Measurements from ENCODE around the gene TRAF2.
"Not testable (repeated sequence)": the region's sequence is repeated elsewhere in the genome, so short reads cannot be mapped to it uniquely, and the experiment has no call there.

Gene TRAF2

GRCh38 chr9:136861874-136862457 is 24.4 kb upstream of the TRAF2 start:
- H3K9ac ChIP-seq (ENCODE audit: low read depth, low read length), result no peak overlapping the region
- H3K27me3 ChIP-seq (ENCODE audit: control insufficient read depth, insufficient read depth, low read length), result no peaks in the 10 kb centered on the region
- no peak overlapping the region for H3K27ac ChIP-seq (ENCODE audit: low read depth, low read length)
- H3K36me3 ChIP-seq (ENCODE audit: control insufficient read depth, insufficient read depth, low read length), result peaks cover 44% of the 10 kb centered on the region
- 0 out of 2 replicates have a peak, but pooled peaks cover 5% of the 10 kb centered on the region for H3K4me1 ChIP-seq (ENCODE audit: control insufficient read depth, insufficient read depth, low read length)
- no peak overlapping the region for H3K4me3 ChIP-seq (ENCODE audit: low read depth, low read length)
- no peaks in the 10 kb centered on the region for H3K9me3 ChIP-seq (ENCODE audit: control insufficient read depth, insufficient read depth, low read length)

DNA sequence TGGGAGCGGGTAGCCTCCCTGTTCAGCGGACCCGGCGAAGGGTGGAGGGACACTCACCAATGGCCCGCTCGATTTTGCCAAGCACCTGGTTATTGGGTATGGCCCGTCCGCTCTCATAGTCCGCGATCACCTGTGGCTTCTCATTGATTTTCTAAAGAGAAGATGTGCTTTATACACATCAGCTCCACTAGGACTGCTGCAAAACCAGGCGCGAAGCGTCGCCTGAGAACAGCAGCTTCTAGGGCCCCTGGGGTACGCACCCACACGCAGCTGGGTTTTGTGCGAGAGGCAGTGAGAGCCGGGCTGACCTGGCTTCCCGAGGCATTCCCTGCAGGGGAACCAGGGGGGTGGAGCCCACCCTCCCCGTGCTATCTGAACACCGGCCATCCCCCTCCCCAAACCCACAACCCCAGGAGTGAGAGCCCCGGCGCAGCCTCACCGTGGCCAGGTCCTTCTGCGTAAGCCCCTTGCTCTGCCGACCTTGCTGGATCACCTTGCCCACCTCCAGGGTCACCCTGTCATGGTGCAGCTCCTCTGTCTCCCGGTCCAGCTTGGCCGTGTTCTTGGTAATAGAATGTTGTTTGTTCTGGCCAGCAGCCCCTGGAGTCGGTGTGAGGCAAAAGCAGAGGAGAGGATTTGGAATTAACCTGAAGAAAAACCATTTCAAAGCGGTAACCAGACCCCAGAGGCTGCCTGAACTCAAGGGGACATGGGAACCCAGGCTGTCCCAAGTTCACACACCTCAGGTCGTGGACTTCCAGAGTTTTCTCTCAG is 23.3 kb upstream of the TRAF2 start:
- no peak overlapping the region for H3K9ac ChIP-seq (ENCODE audit: low read depth, low read length)
- peaks cover 44% of the 10 kb centered on the region for H3K36me3 ChIP-seq (ENCODE audit: control insufficient read depth, insufficient read depth, low read length)
- H3K4me1 ChIP-seq (ENCODE audit: control insufficient read depth, insufficient read depth, low read length), result 0 out of 2 replicates have a peak, but pooled peaks cover 5% of the 10 kb centered on the region

GRCh38 chr9:136863623-136864273 is 22.6 kb upstream of the TRAF2 start:
- Histone ChIP-seq H3K9ac (ENCODE audit: low read depth, low read length) (no peak overlapping the region), H3K27ac (ENCODE audit: low read depth, low read length) (no peak overlapping the region), H3K4me3 (ENCODE audit: low read depth, low read length) (no peak overlapping the region), H3K36me3 (ENCODE audit: control insufficient read depth, insufficient read depth, low read length) (peaks cover 44% of the 10 kb centered on the region), H3K9me3 (ENCODE audit: control insufficient read depth, insufficient read depth, low read length) (peaks cover 10% of the 10 kb centered on the region), H3K4me1 (ENCODE audit: control insufficient read depth, insufficient read depth, low read length) (0 out of 2 replicates have a peak, but pooled peaks cover 5% of the 10 kb centered on the region), H3K27me3 (ENCODE audit: control insufficient read depth, insufficient read depth, low read length) (no peaks in the 10 kb centered on the region)

More for the DNA sequence above, 23.3 kb upstream of the TRAF2 start:
- H3K27me3 ChIP-seq (ENCODE audit: control insufficient read depth, insufficient read depth, low read length), result no peaks in the 10 kb centered on the region
- no peak overlapping the region for H3K4me3 ChIP-seq (ENCODE audit: low read depth, low read length)
- H3K9me3 ChIP-seq (ENCODE audit: control insufficient read depth, insufficient read depth, low read length), result peaks cover 10% of the 10 kb centered on the region
- no peak overlapping the region for H3K27ac ChIP-seq (ENCODE audit: low read depth, low read length)

DNA sequence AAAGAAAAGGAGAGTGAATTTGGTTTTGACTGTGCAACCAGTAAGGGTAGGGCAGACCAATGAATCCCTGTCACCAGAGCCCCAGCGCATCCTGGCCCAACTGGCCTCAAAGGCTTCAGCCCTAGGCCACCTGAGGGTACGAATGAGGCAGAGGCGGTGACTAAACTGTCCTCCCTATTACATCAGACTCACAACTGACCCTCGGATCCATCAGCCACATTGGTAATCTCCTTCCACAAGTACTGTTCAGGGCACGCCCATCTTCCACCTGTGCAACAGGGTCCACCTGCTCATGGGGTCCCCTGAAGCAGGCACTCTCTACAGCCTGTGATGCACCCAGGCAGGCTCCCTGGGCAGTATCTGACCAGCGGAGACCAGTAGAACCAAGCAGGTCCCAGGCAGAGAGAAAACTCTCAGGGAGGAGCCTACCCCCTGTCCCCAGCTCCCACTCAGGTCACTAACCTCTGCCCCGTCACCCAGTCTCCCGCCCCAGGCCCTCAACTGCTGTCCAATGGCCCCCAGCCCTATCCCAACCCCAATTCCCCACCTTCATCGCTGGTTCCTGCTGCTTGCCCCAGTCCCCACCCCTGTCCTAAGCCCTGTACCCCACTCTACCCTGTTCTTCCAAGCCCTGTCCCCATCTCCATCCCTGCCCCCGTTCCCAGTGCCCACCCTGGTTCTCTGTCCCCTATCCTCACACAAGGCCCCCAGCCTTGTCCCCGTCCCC is 21.1 kb upstream of the TRAF2 start:
- H3K4me1 ChIP-seq (ENCODE audit: control insufficient read depth, insufficient read depth, low read length), result 0 out of 2 replicates have a peak, but pooled peaks cover 5% of the 10 kb centered on the region
- H3K9ac ChIP-seq (ENCODE audit: low read depth, low read length), result no peak overlapping the region
- peaks cover 41% of the 10 kb centered on the region for H3K36me3 ChIP-seq (ENCODE audit: control insufficient read depth, insufficient read depth, low read length)
- no peaks in the 10 kb centered on the region for H3K27me3 ChIP-seq (ENCODE audit: control insufficient read depth, insufficient read depth, low read length)
- H3K9me3 ChIP-seq (ENCODE audit: control insufficient read depth, insufficient read depth, low read length), result peaks cover 12% of the 10 kb centered on the region
- peak overlapping the region; percentile 79 for H3K4me3 ChIP-seq (ENCODE audit: low read depth, low read length)
- H3K27ac ChIP-seq (ENCODE audit: low read depth, low read length), result no peak overlapping the region

GRCh38 chr9:136865768-136866103 is 20.6 kb upstream of the TRAF2 start:
- peak overlapping the region; percentile 72 for H3K27ac ChIP-seq (ENCODE audit: low read depth, low read length)
- H3K4me1 ChIP-seq (ENCODE audit: control insufficient read depth, insufficient read depth, low read length), result 0 out of 2 replicates have a peak, but pooled peaks cover 5% of the 10 kb centered on the region
- peaks cover 38% of the 10 kb centered on the region for H3K36me3 ChIP-seq (ENCODE audit: control insufficient read depth, insufficient read depth, low read length)
- peak overlapping the region; percentile 56; the same call in 1 of the 2 replicates for H3K9ac ChIP-seq (ENCODE audit: low read depth, low read length)
- peak overlapping the region; percentile 79 for H3K4me3 ChIP-seq (ENCODE audit: low read depth, low read length)
- H3K27me3 ChIP-seq (ENCODE audit: control insufficient read depth, insufficient read depth, low read length), result no peaks in the 10 kb centered on the region
- peaks cover 17% of the 10 kb centered on the region for H3K9me3 ChIP-seq (ENCODE audit: control insufficient read depth, insufficient read depth, low read length)

GRCh38 chr9:136866898-136867421 is 19.4 kb upstream of the TRAF2 start:
- H3K4me3 ChIP-seq (ENCODE audit: low read depth, low read length), result peak overlapping the region; percentile 79
- H3K36me3 ChIP-seq (ENCODE audit: control insufficient read depth, insufficient read depth, low read length), result peaks cover 26% of the 10 kb centered on the region

DNA sequence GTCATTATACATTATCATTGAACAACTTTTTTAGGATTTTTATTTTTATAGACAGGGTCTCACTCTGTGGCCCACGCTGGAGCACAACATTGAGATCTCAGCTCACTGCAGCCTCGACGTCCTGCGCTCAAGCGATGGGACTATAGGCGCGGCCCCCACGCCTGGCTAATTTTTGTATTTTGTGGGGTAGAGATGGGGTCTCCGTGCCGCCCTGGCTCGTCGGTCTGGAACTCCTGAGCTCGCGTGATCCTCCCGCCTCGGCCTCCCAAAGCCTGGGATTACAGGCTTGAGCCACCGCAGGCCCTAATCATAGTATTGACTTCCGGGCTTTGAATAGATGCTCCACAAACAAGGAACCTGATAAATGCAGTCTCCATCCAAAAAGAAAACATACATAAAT is 18.8 kb upstream of the TRAF2 start:
- peak overlapping the region; percentile 13; the same call in 1 of the 2 replicates for H3K4me3 ChIP-seq (ENCODE audit: low read depth, low read length)
- peaks cover 18% of the 10 kb centered on the region for H3K9me3 ChIP-seq (ENCODE audit: control insufficient read depth, insufficient read depth, low read length)

More at GRCh38 chr9:136866898-136867421, 19.4 kb upstream of the TRAF2 start:
- not testable (repeated sequence) for H3K27ac ChIP-seq (ENCODE audit: low read depth, low read length); H3K27me3 ChIP-seq (ENCODE audit: control insufficient read depth, insufficient read depth, low read length); H3K9ac ChIP-seq (ENCODE audit: low read depth, low read length); H3K4me1 ChIP-seq (ENCODE audit: control insufficient read depth, insufficient read depth, low read length)
- peaks cover 17% of the 10 kb centered on the region for H3K9me3 ChIP-seq (ENCODE audit: control insufficient read depth, insufficient read depth, low read length)

DNA sequence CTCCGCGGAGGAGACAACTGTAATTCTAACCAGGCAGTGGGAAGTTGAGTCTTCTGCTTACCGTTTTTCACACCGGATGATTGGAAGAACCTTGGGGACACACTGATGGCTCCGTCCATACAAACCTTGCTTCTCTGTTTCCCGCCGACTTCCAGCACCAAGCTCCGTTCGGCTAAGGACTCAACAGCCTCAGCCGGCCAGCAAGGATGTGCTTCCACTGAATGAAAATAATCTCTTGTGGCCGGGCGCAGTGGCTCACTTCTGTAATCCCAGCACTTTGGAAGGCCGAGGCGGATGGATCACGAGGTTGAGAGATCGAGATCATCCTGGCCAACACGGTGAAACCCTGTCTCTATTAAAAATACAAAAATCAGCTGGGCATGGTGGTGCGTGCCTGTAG is 18.4 kb upstream of the TRAF2 start:
- Histone ChIP-seq H3K4me3 (ENCODE audit: low read depth, low read length) (no peak overlapping the region), H3K4me1 (ENCODE audit: control insufficient read depth, insufficient read depth, low read length) (0 out of 2 replicates have a peak, but pooled peaks cover 5% of the 10 kb centered on the region), H3K9ac (ENCODE audit: low read depth, low read length) (no peak overlapping the region), H3K9me3 (ENCODE audit: control insufficient read depth, insufficient read depth, low read length) (peaks cover 22% of the 10 kb centered on the region), H3K27me3 (ENCODE audit: control insufficient read depth, insufficient read depth, low read length) (no peaks in the 10 kb centered on the region), H3K27ac (ENCODE audit: low read depth, low read length) (no peak overlapping the region), H3K36me3 (ENCODE audit: control insufficient read depth, insufficient read depth, low read length) (peaks cover 16% of the 10 kb centered on the region)

More for the DNA sequence above, 18.8 kb upstream of the TRAF2 start:
- peaks cover 21% of the 10 kb centered on the region for H3K36me3 ChIP-seq (ENCODE audit: control insufficient read depth, insufficient read depth, low read length)
- no peaks in the 10 kb centered on the region for H3K27me3 ChIP-seq (ENCODE audit: control insufficient read depth, insufficient read depth, low read length)
- 0 out of 2 replicates have a peak, but pooled peaks cover 5% of the 10 kb centered on the region for H3K4me1 ChIP-seq (ENCODE audit: control insufficient read depth, insufficient read depth, low read length)
- no peak overlapping the region for H3K9ac ChIP-seq (ENCODE audit: low read depth, low read length)
- H3K27ac ChIP-seq (ENCODE audit: low read depth, low read length), result no peak overlapping the region

DNA sequence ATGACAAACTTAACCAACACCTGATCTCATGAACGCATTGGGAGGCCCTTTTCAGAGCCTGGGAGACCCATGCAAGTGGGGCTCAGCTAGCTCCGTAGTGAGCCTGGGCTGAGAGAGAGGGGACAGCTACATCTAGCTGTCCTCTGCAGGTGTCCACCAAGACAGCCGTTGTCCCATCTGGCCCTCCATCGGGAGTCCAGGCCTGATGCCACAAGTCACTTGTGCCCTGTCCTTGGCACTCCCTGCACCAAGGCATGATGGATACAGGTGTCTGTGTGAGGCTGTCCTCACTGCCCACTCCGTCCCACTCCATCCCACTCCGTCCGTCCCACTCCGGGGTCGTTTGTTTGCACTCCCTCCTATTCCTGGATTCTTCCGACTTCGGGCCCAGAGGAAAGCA is 17.7 kb upstream of the TRAF2 start:
- Histone ChIP-seq H3K9ac (ENCODE audit: low read depth, low read length) (no peak overlapping the region), H3K9me3 (ENCODE audit: control insufficient read depth, insufficient read depth, low read length) (peaks cover 28% of the 10 kb centered on the region)

GRCh38 chr9:136869611-136870010 is 16.7 kb upstream of the TRAF2 start:
- not testable (repeated sequence) for H3K27me3 ChIP-seq (ENCODE audit: control insufficient read depth, insufficient read depth, low read length); H3K36me3 ChIP-seq (ENCODE audit: control insufficient read depth, insufficient read depth, low read length); H3K4me3 ChIP-seq (ENCODE audit: low read depth, low read length); H3K9ac ChIP-seq (ENCODE audit: low read depth, low read length); H3K4me1 ChIP-seq (ENCODE audit: control insufficient read depth, insufficient read depth, low read length); H3K27ac ChIP-seq (ENCODE audit: low read depth, low read length)
- peaks cover 28% of the 10 kb centered on the region for H3K9me3 ChIP-seq (ENCODE audit: control insufficient read depth, insufficient read depth, low read length)

More for the DNA sequence above, 17.7 kb upstream of the TRAF2 start:
- H3K27me3 ChIP-seq (ENCODE audit: control insufficient read depth, insufficient read depth, low read length), result no peaks in the 10 kb centered on the region
- H3K27ac ChIP-seq (ENCODE audit: low read depth, low read length), result no peak overlapping the region
- peaks cover 9% of the 10 kb centered on the region for H3K36me3 ChIP-seq (ENCODE audit: control insufficient read depth, insufficient read depth, low read length)
- H3K4me3 ChIP-seq (ENCODE audit: low read depth, low read length), result no peak overlapping the region
- H3K4me1 ChIP-seq (ENCODE audit: control insufficient read depth, insufficient read depth, low read length), result 0 out of 2 replicates have a peak, but pooled peaks cover 5% of the 10 kb centered on the region

All from HUES48 (cell line).